ENCODE measurements around the gene ASCC1.

The ASCC1 gene

DNA sequence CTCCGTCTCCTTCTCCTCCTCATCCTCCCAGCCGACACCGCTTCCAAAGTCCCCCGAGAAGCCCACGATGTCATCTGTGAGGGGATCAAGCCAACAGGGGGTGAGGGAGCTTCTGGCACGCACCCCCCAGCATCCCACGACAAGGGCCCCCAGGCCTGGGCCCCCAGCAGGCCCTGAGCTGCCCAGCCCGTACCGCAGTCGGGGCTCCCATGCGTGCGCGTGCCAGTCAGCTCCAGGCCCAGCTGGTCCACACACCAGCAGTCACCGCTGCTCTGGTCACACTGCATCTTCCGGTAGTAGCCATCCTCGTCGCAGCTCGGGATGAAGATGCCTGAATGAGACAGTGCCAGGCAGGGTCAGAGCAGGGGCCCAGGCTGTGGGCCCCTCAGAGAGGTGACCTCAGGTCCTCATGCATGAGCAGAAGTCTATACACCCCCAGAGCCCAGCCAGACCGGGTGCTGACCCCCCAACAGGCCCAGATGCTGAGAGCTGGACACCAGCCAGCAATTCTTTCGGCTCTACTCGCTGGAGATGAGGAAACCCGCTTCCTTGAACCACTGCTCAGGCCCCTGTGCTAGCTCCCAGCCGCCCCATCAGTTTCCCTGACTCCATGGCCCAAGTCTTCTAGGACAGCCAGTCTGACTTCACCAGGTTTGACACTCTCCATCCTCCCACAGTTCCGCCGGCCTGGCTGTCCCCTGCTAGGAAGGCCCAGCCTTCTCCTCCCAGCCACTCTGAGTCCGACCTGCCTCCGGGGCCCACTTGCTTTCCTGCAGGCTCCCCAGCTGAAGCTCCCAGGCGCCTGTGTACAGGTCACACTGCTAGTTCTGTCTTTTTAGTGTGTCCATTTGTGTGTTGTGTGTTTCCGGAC is 153.0 kb downstream of the ASCC1 start:
- DNase-seq: no peak

DNA sequence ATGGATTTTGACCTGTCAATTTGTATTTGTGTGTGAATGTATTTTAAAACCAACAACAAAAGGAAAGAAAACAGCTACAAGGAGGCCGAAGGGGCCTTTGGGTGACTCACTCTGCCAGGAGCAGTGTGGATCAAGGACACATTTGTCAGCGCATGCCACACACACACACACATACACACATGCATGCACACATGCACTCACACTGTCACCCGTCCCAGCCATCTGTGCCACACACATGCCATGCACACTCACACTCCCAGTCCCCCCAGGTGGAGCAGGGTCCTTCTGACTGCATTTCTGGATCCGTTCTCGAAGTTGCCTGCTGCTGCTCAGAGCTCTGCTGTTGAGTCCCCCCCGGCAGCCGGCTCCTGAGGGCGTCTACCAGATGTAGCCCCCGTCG is 153.7 kb downstream of the ASCC1 start:
- DNase-seq: no peak

DNA sequence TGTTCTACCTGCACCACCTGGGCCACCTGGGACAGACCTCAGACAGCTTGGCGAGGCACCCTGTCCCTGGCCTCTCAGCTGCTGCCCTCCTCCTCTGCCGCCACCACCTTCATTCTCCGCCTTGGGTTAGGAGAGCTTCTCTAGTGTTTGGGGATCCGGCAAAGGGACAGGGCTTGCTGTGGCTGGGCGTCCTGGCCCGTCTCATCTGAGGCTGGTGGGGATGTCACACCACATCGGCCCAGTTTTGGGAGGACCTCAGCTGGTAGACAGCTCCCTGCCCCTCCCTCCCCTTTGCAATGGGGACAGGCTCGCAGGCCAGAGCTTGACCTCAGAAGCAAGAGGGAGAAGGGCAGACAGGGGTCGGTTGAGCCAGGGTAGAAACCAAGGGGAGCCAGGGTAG is 154.1 kb downstream of the ASCC1 start:
- DNase-seq: no peak

DNA sequence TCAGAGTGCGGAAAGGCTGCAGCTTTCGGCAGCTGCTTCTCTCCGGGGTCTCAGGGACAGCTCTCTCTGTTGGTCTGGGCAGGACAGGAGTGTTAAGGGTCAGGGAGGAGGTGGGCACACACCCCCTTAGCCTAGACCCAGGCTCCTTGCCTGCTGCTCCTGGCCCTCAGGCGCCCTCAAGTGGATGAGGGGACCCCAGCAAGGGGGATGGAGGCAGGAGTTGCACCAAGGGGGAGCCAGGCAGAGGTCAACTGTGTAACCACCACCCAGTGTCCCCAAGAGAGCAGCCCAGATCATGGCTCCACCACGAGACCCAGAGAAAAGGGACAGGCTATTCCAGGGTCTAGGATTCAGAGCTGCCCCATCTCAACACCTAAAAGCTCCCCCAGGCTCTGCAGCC is 154.6 kb downstream of the ASCC1 start:
- DNase-seq: no peak

DNA sequence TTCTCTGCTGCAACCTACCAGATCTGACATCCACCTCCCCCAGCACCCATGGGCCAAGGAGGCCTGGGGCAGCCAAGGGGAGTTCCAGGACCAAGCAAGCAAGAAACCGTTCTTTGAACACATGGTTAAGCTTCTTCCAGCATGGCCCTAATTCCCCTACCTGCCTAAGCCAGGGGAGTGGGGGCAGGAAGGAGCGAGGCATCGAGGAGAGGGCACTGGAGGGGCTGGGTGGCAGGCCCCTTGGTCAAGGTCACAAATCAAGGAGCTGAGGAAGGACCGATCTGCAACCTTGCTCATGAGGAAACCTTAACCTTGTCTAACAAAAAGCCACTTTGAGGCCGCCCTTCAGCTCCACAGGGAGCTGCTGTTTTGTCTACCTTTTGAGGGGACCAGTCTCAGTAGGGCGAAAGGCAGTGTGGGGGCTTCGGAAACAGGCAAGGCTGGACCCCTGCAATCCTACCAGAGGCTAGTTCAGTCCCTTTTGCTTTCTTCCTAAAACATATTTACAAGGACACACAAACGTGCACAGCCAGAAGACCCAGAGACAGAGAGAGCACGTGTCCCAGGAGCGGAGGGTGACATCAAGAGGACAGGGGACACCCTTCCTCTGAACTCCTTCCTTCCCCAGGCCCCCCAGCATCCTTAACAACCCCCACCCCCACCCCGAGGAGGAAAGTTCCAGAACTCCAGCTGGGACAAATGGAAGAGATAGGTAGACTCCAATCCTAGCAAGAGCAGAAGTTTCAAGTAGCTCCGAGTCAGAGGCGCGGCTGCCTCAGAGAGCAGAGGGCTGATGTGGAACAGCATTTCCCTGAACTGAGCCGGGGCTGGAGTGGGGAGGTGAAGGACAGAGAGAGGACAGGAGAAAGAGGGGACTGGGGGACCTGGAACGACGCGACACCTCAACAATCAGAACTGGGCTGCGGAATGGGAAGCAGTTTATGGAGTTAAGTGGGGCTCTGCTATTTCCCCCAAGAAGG is 155.9 kb downstream of the ASCC1 start:
- no peak for DNase-seq

DNA sequence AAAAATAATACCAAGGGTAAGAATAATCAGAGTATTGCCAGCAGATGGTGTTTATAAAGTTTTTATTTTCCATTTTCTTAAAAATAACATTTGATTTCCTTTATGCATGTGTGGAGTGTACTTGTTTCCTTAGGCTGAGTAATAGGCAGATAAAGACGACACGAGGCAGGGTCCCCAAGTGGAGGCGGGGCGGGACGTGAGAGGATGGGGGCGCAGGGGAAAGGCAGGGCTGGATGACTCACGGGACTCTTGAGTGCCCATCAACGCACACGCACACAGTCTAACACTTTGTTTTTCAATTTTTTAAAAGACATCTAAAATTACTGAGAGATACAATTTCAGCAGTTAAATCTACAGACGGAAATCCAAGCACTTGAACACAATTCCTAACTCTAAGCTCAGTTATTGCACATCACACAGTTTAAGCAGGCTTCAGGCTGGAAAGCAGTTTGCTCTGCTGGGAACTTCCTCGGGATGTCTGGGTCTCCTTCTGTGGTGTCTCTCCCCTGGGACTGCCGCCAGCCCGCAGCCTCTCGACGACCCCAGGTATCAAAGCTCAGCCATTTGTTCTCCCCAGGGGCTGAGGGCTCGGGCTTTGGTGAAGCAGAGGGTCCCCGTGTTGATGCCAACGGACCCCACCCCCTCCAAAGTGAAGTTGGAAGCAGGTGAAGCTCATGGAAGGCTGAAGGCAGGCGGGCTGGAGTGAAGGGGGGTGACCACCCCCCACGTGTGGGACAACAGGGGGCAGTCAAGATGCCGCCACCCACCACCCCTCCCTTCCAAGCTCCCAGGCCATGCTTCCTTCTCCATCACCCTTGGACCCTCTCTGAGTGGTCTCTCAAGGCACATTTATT is 156.9 kb downstream of the ASCC1 start:
- peak; percentile 36 for DNase-seq

DNA sequence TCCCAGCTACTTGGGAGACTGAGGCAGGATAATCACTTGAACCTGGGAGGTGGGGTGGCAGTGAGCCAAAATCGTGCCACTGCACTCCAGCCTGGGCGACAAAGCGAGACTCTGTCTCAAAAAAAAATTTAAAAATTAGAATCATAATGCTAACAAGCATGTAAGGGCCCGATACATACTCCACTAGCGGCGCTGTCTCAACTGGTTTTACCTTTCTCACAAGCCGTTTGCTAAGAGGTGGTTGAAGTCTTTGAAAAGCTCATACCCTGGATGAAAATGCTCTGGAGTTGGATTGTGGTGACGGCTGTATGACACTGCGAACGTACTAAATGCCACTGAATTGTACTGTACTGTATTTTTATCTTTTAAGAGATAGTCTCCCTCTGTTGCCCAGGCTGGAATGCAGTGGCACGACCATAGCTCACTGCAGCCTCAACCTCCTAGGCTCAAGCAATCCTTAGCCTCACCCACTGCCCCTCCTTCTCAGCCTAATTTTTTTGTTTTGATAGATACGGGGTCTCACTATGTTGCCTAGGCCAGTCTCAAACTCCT is 157.7 kb downstream of the ASCC1 start:
- no peak for DNase-seq

DNA sequence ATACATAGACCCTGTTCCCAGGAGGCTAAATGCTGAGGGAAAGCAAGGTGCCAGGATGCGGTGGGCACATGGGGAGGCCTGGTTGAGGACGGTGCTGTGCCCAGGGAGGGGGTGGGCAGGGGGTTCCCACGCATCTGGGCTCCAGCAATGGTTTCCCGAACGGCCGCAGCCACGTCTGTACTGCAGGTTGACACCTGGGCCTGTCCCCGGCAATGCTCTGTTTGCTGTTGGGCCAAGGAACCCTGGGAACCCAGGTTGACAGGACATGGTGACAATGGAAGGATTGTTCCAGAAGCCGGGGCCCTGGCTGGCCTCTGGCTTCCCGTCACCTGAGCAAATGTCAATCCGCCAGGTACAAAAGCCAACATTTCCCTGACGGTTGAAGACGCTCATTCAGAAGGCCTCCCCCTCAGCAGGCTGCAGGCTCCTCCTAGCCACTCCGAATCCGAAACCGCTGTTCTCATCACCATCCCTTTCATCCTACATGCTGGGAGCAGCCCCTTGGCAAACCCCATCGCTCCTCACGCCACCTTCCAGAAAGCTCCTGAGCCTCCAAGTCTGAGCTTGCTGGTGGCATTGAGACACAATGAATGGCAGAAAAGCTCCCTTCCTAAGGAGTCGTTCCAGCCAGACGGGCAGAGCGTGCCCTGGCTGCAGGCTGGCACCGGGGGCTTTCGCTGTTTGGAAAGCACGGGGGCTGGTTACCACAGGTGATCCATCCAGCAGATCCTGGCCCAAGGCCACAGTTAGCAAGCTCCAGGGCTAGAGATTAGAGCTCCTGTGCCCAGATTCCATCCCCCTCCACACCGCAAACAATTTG is 158.9 kb downstream of the ASCC1 start:
- no peak for DNase-seq

DNA sequence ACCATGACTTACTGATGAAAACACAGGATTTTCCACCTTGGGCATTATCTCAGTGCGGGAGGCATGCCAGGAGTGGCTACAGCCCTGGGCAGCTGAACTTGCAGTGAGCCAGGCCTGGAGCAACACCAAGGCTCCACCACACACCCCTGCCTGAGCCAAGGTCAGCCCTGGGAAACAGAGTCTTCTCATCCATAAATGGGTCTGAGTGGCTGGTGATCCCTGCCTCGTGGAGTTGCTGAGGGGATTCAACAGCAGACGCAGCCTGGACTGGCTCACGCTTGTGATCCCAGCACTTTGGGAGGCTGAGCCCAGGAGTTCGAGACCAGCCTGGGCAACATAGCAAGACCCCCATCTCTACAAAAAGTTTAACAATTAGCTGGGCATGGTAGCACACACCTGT is 160.0 kb downstream of the ASCC1 start:
- no peak for DNase-seq

DNA sequence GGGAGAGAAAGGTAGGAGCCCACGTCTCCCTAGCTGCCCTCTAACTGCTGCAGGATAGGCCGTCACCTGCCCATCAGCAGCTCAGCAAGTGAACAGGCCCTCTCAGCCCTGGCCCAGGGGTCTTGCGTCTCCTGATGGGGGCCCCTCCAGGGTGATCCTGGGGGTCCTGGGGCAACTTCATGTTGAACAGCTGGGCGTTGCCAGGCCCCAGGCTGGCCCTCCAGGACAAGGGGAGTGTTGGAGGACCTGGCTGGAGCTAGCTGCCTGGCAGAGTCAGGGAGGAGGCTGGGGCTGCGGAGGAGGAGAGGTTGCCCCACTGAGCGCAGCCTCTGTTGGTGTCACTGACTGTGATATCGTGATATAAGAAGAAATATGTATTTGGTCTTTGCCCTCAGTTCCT is 162.4 kb downstream of the ASCC1 start:
- no peak for DNase-seq

DNA sequence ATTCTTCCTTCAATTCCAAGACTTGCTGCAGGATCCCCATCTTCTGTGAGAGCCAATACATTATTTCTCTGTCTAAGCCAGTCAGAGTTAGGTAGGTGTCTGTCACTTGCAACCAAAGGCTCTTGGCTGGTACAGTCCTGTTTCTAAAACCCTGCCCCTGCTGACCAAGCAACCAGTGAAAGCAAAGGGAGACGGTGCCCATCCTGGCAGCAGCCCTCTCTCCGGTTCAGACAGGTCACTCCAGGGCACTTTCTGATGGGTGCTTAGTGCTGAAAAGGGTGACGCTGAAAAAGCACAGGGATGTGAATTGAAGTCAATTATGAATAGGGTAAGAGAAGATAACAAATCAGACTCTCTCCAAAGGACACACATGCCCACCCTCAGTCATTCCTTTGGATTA is 165.2 kb downstream of the ASCC1 start:
- DNase-seq: no peak

DNA sequence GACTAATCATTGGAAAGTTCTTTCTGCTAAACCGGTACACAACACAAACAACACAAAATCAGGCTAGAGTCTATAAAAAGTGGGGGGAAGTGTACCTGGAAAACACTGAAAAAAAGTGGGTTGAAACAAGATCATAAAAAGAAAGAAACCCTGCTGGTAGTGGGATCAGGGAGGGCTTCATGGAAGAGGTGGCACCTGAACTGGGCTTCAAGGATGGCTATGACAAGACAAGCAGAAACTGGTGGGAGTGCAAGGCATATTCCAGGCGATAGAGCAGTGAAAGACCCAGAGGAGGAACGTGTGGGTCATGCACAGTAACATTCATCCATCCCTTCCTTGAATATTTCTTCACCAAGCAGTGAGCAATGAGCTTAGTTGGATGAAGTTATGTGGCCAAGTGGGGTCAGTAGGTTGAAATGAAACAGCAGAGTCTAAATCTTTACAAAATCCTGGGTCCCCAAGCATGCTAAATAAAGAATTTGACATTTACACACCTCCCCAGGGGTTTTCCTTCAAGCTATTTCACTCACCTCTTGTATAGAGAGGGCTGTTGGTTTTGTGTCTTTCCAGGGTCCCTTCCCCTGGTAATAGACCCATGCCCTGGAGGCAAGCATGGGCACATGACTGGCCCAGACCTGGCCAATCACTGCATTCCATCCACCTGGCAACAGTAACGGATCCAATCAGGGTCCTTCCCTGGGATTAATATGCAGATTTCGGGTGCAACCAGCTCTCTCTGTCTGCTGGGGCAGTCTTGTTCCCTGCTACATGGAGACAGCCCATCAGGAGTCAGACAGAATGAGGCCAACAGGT is 165.9 kb downstream of the ASCC1 start:
- no peak for DNase-seq

DNA sequence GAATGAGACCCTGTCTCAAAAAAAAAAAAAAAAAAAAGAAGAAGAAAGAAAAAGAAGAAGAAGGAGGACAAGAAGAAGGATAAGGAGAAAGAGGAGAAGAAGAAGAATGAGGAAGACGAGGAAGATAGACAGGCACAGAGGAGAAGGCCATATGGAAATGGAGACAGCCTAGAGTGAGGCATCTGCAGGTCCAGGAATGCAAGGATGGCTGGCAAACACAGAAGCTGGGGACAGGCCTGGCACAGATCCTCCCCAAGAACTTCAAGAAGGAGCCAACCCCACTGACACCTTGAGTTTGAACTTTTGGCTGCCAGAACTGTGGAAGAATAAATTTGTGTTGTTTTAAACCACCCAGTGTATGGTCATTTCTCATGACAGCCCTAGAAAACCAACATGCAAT is 166.6 kb downstream of the ASCC1 start:
- DNase-seq: no peak

DNA sequence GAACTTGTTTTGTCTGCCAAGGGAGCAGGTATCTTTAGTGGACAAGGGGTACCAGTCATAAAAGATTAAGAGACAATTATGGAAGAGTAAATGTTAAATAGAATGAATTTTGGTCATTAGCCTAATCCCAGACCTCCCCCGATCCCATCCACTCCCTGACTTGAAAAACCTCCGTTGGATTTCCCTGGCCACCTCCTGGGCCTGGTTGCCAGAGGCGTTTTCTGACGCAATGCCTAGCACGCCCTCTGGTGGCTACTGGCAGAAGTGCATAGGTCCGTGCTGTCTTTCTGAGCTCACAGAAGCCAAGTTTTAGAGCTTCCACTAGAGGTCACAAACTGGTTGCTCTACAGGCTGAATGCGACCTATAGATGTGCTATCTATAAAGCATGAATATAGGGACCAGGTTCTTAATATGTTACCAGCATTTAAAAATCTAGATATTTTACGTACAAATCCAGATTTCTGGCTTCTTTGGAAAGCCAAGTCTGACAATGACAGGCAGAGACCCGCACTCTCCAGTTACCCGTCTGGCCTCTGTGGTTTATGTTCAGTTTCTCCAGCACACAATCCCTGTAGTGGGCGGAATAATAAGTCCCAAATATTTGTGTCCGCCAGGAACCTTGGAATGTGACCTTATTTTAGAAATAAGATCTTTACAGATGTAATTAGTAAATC is 167.5 kb downstream of the ASCC1 start:
- DNase-seq: peak; percentile 90

Data from CD4-positive, alpha-beta T cell treated with Interleukin-6 for 4 hours (primary cell).